GM12864 (cell line): ENCODE results near the gene DARS1.

Source experiments
- DNase-seq: peaks from one replicate; pipeline ENCODE4 v3.0.0-alpha.2; 2011; ENCODE audit warnings: low read depth
- H3K4me3 ChIP-seq: 2 replicates; pipeline ENCODE4 v1.5.1; 2011; ENCODE audit warnings: mild to moderate bottlenecking, low read depth, low read length, control low read depth
- CTCF ChIP-seq: IDR thresholded peaks from 2 replicates; pipeline ENCODE4 v1.5.1; 2011; ENCODE audit warnings: low read depth, mild to moderate bottlenecking, moderate library complexity, low read length, control low read depth, inconsistent platforms; ENCODE audit errors: missing control alignments

Gene DARS1

DNA sequence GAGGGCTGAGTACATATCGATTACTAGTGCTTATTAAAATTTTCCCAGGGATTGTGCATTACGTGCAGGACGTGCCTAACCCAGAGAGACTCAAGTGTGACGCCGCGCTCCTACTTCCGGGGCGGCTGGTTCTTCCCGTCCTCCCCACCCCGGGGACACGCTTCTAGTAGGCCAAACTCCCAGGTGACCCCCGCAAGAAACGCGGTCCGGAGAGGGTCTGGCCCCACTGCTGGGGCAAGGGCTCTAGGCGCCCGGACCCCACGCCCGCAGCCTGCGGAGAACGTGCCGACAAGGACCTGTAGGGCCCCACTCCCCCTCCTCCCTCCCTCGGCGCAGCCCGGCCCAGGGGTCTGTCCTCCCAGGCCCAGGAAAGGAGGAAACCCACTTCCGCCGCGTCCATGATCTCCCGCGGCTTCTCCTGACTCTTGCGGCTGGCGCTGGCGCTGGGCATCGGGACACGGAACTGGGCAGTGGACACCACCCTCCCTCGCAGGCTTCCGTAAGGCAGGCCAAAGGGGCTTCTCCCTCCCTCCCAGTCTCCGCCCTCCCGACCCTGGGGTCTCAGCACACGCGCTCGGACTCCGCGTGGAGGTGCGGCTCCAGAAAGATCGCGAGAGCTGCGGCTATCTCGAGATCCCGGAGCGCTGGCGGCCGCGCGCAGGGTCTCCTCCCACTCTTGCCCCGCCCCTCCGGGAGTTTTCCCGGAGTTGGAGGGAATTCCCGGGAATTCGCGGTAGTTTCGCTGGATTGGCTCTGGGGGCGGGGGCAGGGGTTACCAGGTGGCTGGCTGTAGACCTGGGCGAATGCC is at the start of gene DARS1:
DARS1 (minus strand) TSS at position 609 of the 808 bp plus-strand sequence; CDS start at position 451, 158 bp downstream.
- TF ChIP-seq CTCF, result no peak
- DNase-seq, result peak; percentile 67
- H3K4me3 ChIP-seq, result peak within 1 kb of the TSS; percentile 89

DNA sequence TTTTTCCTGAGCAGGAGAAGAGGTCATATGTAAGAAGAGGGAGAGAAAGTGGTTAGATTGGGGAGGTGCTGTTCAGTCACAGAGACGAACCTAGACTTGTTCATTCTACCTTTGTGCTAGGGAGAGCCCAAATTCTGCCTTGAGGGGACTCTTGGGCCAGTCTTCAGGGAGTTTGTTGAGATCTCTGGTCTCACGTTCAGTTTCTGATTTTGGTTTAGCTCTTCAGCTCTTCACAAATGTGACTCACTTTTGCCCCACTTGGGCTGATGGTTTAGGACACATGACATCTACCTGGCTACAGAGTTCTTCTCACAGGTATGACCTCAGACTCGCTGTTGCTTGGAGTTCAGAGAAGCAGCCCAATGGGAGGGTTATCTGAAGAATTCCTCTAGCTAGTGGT is 49.2 kb upstream of the DARS1 start:
- no peak for TF ChIP-seq CTCF
- H3K4me3 ChIP-seq, result no peak overlapping the region
- no peak for DNase-seq

DNA sequence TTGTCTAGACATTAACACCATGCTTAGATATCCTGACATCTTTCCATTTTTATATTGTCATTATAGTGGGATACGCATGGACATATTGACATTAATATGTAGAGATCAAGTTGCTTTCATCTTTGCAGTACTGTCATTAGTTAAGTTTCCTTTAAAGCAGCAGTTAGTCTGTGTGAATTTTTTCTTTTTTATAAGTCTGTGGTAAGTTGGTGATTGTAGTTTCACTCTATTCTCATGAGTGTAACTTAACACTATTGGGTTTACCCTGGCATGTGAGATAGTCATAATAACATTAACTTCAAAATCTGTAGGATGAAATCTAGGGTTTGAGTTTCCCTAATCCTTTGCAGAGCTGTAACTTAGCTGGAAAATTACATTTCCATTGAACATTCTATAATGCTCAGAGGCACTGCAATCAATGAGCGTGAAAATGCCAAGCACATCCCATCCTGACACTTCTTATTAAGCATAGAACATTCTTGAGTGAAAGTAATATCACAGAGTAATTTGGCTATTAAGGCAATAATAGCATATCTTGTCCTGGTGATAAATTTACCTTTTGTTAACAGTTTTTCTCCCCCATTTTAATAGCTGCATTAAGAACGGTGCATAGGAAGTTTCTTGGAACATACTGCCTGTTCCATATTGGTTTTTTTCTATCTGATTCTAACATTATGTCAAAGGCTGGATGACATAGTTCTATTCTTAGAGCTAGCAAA is 47.5 kb upstream of the DARS1 start:
- no peak for DNase-seq
- no peak overlapping the region for H3K4me3 ChIP-seq
- no peak for TF ChIP-seq CTCF

GRCh38 chr2:136032192-136032591 is 46.8 kb upstream of the DARS1 start:
- TF ChIP-seq CTCF, result no peak
- no peak for DNase-seq
- H3K4me3 ChIP-seq, result no peak overlapping the region

GRCh38 chr2:136031711-136032110 is 46.3 kb upstream of the DARS1 start:
- no peak for DNase-seq
- H3K4me3 ChIP-seq, result no peak overlapping the region
- no peak for TF ChIP-seq CTCF

- no peak for DNase-seq
- no peak for TF ChIP-seq CTCF
- no peak overlapping the region for H3K4me3 ChIP-seq
These were observed 45.0 kb upstream of the DARS1 start for GRCh38 chr2:136030406-136030805.

GRCh38 chr2:136029149-136029548 is 43.7 kb upstream of the DARS1 start:
- H3K4me3 ChIP-seq, result no peak overlapping the region
- DNase-seq, result peak; percentile 34
- TF ChIP-seq CTCF, result no peak
